Measurements from ENCODE around the gene SLC31A1. TPM values are rescaled to one million over a fixed set of nuclear protein-coding genes. Genes with fewer than 3 reads are reported as not detected.

The SLC31A1 gene
- total and polyA plus RNA-seq, 2 of the 13 experiments (the other 11 are each of a cell fraction or from before 2014, with no cell fraction given), result 62.9 to 70.0 TPM

GRCh38 chr9:113221003-113221799 lies at the start of gene SLC31A1, which contains the start of gene FKBP15 (continued):
- TF ChIP-seq WIZ (CRISPR knock-in tag; IDR thresholded peaks at IDR 0.05), result peak; percentile 65; the same call in 1 of the 2 replicates
- no peak for TF ChIP-seq NONO (IDR thresholded peaks at IDR 0.05)
- TF ChIP-seq NONO (CRISPR knock-in tag; conservative IDR thresholded peaks at IDR 0.05), result peak; percentile 93
- TF ChIP-seq CREB1 (IDR thresholded peaks at IDR 0.05), result peak; percentile 98
- peak; percentile 94 for TF ChIP-seq CREB1 (CRISPR knock-in tag; IDR thresholded peaks at IDR 0.05)
- peak; percentile 28; the same call in 1 of the 2 replicates for TF ChIP-seq KLF6 (CRISPR knock-in tag; IDR thresholded peaks at IDR 0.05)
- no peak for TF ChIP-seq MBD4 (IDR thresholded peaks at IDR 0.05; ENCODE audit: borderline replicate concordance, low read length)
- no peak for TF ChIP-seq IKZF4 (CRISPR knock-in tag; IDR thresholded peaks at IDR 0.05; ENCODE audit: borderline replicate concordance, low read depth, not compliant biosample characterization)
- TF ChIP-seq CHD4 (IDR thresholded peaks at IDR 0.05; ENCODE audit: borderline replicate concordance, low read length), result no peak
- no peak for TF ChIP-seq NFE2L1 (CRISPR knock-in tag; IDR thresholded peaks at IDR 0.05; ENCODE audit: borderline replicate concordance)
- TF ChIP-seq PHF20 (CRISPR knock-in tag; IDR thresholded peaks at IDR 0.05), result peak; percentile 95
- no peak for TF ChIP-seq ZNF253 (CRISPR knock-in tag; IDR thresholded peaks at IDR 0.05; ENCODE audit: borderline replicate concordance)
- no peak; the same call in 1 of the 2 replicates for TF ChIP-seq ZNF552 (CRISPR knock-in tag; IDR thresholded peaks at IDR 0.05; ENCODE audit: borderline replicate concordance)
- TF ChIP-seq ZNF83 (CRISPR knock-in tag; IDR thresholded peaks at IDR 0.05; ENCODE audit: borderline replicate concordance), result no peak
- TF ChIP-seq, protein P1, sequence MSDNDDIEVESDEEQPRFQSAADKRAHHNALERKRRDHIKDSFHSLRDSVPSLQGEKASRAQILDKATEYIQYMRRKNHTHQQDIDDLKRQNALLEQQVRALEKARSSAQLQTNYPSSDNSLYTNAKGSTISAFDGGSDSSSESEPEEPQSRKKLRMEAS (IDR thresholded peaks at IDR 0.05), result peak; percentile 68
- TF ChIP-seq ZNF607 (CRISPR knock-in tag; IDR thresholded peaks at IDR 0.05; ENCODE audit: borderline replicate concordance), result 0 out of 2 replicates have a peak, but pooled peaks have one; percentile 51
- TF ChIP-seq, protein P2, sequence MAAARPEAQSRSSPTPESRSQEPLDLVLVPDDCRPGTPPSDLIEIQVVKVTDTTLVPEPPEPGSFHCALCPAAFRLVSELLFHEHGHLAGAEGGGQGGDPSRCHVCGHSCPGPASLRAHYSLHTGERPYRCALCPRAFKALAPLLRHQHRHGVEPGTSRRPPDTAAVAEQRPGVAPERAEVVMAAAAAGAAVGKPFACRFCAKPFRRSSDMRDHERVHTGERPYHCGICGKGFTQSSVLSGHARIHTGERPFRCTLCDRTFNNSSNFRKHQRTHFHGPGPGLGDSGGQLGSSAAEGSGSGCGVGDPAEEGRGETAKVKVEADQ (CRISPR knock-in tag; IDR thresholded peaks at IDR 0.05; ENCODE audit: borderline replicate concordance), result no peak
- peak; percentile 93 for TF ChIP-seq GABPB1 (CRISPR knock-in tag; IDR thresholded peaks at IDR 0.05)
- TF ChIP-seq FIP1L1 (IDR thresholded peaks at IDR 0.05; ENCODE audit: borderline replicate concordance, insufficient read depth, low read depth, low read length), result no peak
- peak; percentile 85; the same call in 1 of the 2 replicates for TF ChIP-seq SALL2 (CRISPR knock-in tag; IDR thresholded peaks at IDR 0.05)
- TF ChIP-seq SNAI1 (CRISPR knock-in tag; IDR thresholded peaks at IDR 0.05; ENCODE audit: borderline replicate concordance), result no peak
- TF ChIP-seq CENPBD1 (CRISPR knock-in tag; IDR thresholded peaks at IDR 0.05; ENCODE audit: borderline replicate concordance, low read depth), result no peak
- no peak for TF ChIP-seq RBM22 (optimal IDR thresholded peaks at IDR 0.05; ENCODE audit: low read length)
- peak; percentile 87 for TF ChIP-seq REPIN1 (CRISPR knock-in tag; IDR thresholded peaks at IDR 0.05; ENCODE audit: borderline replicate concordance, low read depth)
- no peak for TF ChIP-seq ZKSCAN5 (CRISPR knock-in tag; IDR thresholded peaks at IDR 0.05)
- TF ChIP-seq, protein P3, sequence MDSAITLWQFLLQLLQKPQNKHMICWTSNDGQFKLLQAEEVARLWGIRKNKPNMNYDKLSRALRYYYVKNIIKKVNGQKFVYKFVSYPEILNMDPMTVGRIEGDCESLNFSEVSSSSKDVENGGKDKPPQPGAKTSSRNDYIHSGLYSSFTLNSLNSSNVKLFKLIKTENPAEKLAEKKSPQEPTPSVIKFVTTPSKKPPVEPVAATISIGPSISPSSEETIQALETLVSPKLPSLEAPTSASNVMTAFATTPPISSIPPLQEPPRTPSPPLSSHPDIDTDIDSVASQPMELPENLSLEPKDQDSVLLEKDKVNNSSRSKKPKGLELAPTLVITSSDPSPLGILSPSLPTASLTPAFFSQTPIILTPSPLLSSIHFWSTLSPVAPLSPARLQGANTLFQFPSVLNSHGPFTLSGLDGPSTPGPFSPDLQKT (CRISPR knock-in tag; IDR thresholded peaks at IDR 0.05; ENCODE audit: borderline replicate concordance), result no peak
- no peak for TF ChIP-seq ZKSCAN8 (CRISPR knock-in tag; IDR thresholded peaks at IDR 0.05; ENCODE audit: borderline replicate concordance)
- peak; percentile 91 for TF ChIP-seq CREM (IDR thresholded peaks at IDR 0.05)
- TF ChIP-seq CREM (CRISPR knock-in tag; IDR thresholded peaks at IDR 0.05), result no peak

Data from HepG2 (cell line).